Measurements from ENCODE around the gene RNF115. TPM values are rescaled to one million over a fixed set of nuclear protein-coding genes. Genes with fewer than 3 reads are reported as not detected.
A peak's percentile ranks its signal among the peaks of the same experiment; 100 is the strongest.

Gene RNF115
- polyA plus RNA-seq, 1 of the 3 experiments (the other 2 are of a cell fraction): 4.8 TPM

DNA sequence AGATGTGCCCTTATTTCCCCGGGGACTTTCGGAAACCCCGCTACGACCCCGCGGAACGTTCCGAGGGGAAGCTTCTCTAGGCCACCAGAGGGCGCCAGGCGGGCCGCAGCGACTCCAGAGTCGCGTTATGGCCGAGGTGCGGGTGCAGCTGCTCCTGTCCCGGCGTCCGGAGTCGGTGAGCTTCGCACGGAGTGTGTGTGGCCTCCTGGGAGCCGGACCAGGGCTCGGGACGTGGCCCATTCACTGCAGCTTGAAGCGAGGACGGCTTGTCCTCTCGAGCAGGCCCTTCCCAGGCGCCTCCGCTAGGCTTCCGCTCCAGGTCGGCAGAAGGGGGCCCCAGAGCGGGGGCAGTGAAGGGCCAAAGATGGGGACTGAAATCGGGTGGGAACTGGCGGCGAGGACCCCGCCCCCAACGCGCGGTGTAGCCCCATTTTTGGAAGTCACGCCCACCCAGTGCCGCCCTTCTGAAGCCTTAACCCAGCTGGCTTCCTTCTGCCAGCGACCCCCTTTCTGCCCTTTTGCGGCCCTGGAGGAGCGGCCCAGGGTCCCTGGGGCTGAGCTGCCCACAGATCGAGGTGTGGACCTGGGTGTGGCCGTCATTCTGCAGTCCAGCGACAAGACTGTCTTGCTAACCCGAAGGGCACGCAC, 21.7 kb upstream of the RNF115 start, which contains the start of gene NUDT17:
TSS of gene NUDT17 (plus strand) at position 117 of the 648 bp plus-strand sequence. CDS start at position 128, 11 bp downstream.
- peak within 1 kb of the TSS; percentile 73 for H3K9ac ChIP-seq
- peak within 1 kb of the TSS; percentile 77 for H2AFZ ChIP-seq (ENCODE audit: low read depth)
- peaks cover 50% of the 10 kb centered on the region for H3F3A ChIP-seq (replicated peaks; ENCODE audit: insufficient read depth)
- CTCF ChIA-PET: interaction anchor here (0.6 to 5.7 kb wide), 41 partner anchors 9 to 247 kb away, joined by 3 to 162 read pairs (median 6); partner anchors contain the start of genes ANKRD34A, ANKRD35, HJV and ITGA10
- DNase-seq: peak; percentile 90
- H3K9me2 ChIP-seq: no peaks in the 10 kb centered on the region
- no peaks in the 10 kb centered on the region for H3K9me3 ChIP-seq
- WGBS (ENCODE audit: low lambda C conversion rate): 9% methylated on average over 37 of the region's 50 CpGs
- no peaks in the 10 kb centered on the region for H3K79me2 ChIP-seq (ENCODE audit: insufficient read depth)
- H3K27ac ChIP-seq (ENCODE audit: low read depth in 2 of 2, low read length in 1 of 2): peak within 1 kb of the TSS; percentile 49 to 73; a peak in 3 of 4 replicates
- H3K4me3 ChIP-seq (ENCODE audit: low read depth in 2 of 2, low read length in 1 of 2): peak within 1 kb of the TSS; percentile 60 to 68
- peak within 1 kb of the TSS; percentile 96 for H3K4me2 ChIP-seq
- H3K4me1 ChIP-seq (ENCODE audit: control insufficient read depth in 1 of 2, insufficient read depth in 2 of 2, low read depth in 1 of 2, low read length in 1 of 2): peaks cover 3 to 14% of the 10 kb centered on the region in 2 experiments; a peak in 2 of 4 replicates
- H4K20me1 ChIP-seq (ENCODE audit: insufficient read depth): no peaks in the 10 kb centered on the region
- H3K36me3 ChIP-seq (replicated peaks in 1 of 2; ENCODE audit: control insufficient read depth in 1 of 2, insufficient read depth in 2 of 2, low read length in 1 of 2): peaks cover 33 to 59% of the 10 kb centered on the region in 2 experiments
- H3K27me3 ChIP-seq (ENCODE audit: insufficient read depth): no peaks in the 10 kb centered on the region
- POLR2A ChIA-PET: interaction anchor here (0.7 to 5.6 kb wide), 3 partner anchors 13 to 81 kb away, joined by 3 to 66 read pairs (median 4); partner anchors contain the start of genes PIAS3, POLR3C, RBM8A and RNF115
- TF ChIP-seq ELF1 (IDR thresholded peaks at IDR 0.05) (no peak), FOSL2 (IDR thresholded peaks at IDR 0.05; ENCODE audit: borderline replicate concordance, low read depth) (no peak), RXRA (IDR thresholded peaks at IDR 0.05; ENCODE audit: borderline replicate concordance, low read depth) (no peak), MEF2A (IDR thresholded peaks at IDR 0.05; ENCODE audit: borderline replicate concordance, low read depth) (no peak), NFIC (IDR thresholded peaks at IDR 0.05; ENCODE audit: borderline replicate concordance) (no peak), YY1 (IDR thresholded peaks at IDR 0.05; ENCODE audit: low read depth) (peak; percentile 80), RFX5 (IDR thresholded peaks at IDR 0.05; ENCODE audit: low read length) (no peak), JUND (IDR thresholded peaks at IDR 0.05) (no peak), NRF1 (IDR thresholded peaks at IDR 0.05; ENCODE audit: low read depth, low read length) (no peak), FOXJ3 (CRISPR knock-in tag; IDR thresholded peaks at IDR 0.05) (no peak), POLR2AphosphoS5 (IDR thresholded peaks at IDR 0.05; ENCODE audit: low read depth, low read length) (peak; percentile 51; the same call in 1 of the 2 replicates), SMC3 (IDR thresholded peaks at IDR 0.05; ENCODE audit: low read depth, low read length) (peak; percentile 75), RCOR1 (IDR thresholded peaks at IDR 0.05; ENCODE audit: low read length) (no peak), SIN3A (IDR thresholded peaks at IDR 0.05; ENCODE audit: borderline replicate concordance, low read depth, low read length) (peak; percentile 75; the same call in 1 of the 2 replicates), MXI1 (IDR thresholded peaks at IDR 0.05; ENCODE audit: low read depth, low read length) (peak; percentile 55; the same call in 1 of the 2 replicates), TEAD4 (IDR thresholded peaks at IDR 0.05; ENCODE audit: borderline replicate concordance, insufficient read depth) (0 out of 2 replicates have a peak, but pooled peaks have one; percentile 27), GABPA (IDR thresholded peaks at IDR 0.05; ENCODE audit: low read depth) (peak; percentile 10; the same call in 1 of the 2 replicates), FOXM1 (IDR thresholded peaks at IDR 0.05; ENCODE audit: low read depth) (no peak), EP300 (IDR thresholded peaks at IDR 0.05; ENCODE audit: borderline replicate concordance in 1 of 2, low read depth in 1 of 2, low read length in 1 of 2) (0 out of 4 replicates have a peak, but pooled peaks of 1 of the 2 experiments have one; percentile 26), TCF12 (IDR thresholded peaks at IDR 0.05) (no peak)
- TF ChIP-seq, protein P1, sequence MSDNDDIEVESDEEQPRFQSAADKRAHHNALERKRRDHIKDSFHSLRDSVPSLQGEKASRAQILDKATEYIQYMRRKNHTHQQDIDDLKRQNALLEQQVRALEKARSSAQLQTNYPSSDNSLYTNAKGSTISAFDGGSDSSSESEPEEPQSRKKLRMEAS (IDR thresholded peaks at IDR 0.05; ENCODE audit: low read depth): peak; percentile 66; the same call in 1 of the 2 replicates
- TF ChIP-seq, protein P2, sequence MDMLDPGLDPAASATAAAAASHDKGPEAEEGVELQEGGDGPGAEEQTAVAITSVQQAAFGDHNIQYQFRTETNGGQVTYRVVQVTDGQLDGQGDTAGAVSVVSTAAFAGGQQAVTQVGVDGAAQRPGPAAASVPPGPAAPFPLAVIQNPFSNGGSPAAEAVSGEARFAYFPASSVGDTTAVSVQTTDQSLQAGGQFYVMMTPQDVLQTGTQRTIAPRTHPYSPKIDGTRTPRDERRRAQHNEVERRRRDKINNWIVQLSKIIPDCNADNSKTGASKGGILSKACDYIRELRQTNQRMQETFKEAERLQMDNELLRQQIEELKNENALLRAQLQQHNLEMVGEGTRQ (IDR thresholded peaks at IDR 0.05; ENCODE audit: borderline replicate concordance, low read depth, low read length): no peak
- TF ChIP-seq, protein P3, sequence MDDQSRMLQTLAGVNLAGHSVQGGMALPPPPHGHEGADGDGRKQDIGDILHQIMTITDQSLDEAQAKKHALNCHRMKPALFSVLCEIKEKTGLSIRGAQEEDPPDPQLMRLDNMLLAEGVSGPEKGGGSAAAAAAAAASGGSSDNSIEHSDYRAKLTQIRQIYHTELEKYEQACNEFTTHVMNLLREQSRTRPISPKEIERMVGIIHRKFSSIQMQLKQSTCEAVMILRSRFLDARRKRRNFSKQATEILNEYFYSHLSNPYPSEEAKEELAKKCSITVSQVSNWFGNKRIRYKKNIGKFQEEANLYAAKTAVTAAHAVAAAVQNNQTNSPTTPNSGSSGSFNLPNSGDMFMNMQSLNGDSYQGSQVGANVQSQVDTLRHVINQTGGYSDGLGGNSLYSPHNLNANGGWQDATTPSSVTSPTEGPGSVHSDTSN (IDR thresholded peaks at IDR 0.05): no peak; the same call in 1 of the 2 replicates
- TF ChIP-seq, protein P4, sequence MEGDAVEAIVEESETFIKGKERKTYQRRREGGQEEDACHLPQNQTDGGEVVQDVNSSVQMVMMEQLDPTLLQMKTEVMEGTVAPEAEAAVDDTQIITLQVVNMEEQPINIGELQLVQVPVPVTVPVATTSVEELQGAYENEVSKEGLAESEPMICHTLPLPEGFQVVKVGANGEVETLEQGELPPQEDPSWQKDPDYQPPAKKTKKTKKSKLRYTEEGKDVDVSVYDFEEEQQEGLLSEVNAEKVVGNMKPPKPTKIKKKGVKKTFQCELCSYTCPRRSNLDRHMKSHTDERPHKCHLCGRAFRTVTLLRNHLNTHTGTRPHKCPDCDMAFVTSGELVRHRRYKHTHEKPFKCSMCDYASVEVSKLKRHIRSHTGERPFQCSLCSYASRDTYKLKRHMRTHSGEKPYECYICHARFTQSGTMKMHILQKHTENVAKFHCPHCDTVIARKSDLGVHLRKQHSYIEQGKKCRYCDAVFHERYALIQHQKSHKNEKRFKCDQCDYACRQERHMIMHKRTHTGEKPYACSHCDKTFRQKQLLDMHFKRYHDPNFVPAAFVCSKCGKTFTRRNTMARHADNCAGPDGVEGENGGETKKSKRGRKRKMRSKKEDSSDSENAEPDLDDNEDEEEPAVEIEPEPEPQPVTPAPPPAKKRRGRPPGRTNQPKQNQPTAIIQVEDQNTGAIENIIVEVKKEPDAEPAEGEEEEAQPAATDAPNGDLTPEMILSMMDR (IDR thresholded peaks at IDR 0.05): peak; percentile 97
- TF ChIP-seq, protein P5, sequence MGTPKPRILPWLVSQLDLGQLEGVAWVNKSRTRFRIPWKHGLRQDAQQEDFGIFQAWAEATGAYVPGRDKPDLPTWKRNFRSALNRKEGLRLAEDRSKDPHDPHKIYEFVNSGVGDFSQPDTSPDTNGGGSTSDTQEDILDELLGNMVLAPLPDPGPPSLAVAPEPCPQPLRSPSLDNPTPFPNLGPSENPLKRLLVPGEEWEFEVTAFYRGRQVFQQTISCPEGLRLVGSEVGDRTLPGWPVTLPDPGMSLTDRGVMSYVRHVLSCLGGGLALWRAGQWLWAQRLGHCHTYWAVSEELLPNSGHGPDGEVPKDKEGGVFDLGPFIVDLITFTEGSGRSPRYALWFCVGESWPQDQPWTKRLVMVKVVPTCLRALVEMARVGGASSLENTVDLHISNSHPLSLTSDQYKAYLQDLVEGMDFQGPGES (IDR thresholded peaks at IDR 0.05; ENCODE audit: low read depth, low read length): no peak
- TF ChIP-seq, protein P6, sequence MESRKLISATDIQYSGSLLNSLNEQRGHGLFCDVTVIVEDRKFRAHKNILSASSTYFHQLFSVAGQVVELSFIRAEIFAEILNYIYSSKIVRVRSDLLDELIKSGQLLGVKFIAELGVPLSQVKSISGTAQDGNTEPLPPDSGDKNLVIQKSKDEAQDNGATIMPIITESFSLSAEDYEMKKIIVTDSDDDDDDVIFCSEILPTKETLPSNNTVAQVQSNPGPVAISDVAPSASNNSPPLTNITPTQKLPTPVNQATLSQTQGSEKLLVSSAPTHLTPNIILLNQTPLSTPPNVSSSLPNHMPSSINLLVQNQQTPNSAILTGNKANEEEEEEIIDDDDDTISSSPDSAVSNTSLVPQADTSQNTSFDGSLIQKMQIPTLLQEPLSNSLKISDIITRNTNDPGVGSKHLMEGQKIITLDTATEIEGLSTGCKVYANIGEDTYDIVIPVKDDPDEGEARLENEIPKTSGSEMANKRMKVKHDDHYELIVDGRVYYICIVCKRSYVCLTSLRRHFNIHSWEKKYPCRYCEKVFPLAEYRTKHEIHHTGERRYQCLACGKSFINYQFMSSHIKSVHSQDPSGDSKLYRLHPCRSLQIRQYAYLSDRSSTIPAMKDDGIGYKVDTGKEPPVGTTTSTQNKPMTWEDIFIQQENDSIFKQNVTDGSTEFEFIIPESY (IDR thresholded peaks at IDR 0.05; ENCODE audit: borderline replicate concordance, low read depth): no peak
